ENCODE measurements around the gene RPL27A. TPM values are rescaled to one million over a fixed set of nuclear protein-coding genes. Genes with fewer than 3 reads are reported as not detected.

Gene RPL27A
- total RNA-seq, 1 experiment from 2014 or later, result 1,103 TPM

DNA sequence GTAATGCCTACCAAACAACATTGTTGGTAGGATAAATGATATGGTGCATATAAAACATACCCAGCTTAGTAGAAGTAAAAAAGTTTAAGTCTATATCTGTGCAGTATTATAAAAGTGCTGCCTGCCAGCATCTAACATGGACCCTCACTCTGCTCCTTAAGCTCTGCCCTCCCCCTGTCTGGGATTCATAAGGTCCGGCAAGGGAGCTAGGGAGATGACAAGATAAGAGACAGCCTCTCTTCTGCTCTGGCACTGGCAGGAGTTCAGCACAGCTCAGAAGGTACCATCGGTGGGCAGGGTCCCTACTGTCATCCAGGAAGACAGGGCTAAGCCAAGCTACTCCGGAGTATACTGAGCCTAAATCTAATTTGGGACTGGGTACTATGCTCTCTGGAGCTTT lies 42.9 kb upstream of the RPL27A start:
- Mint-ChIP-seq H3K4me1 (peaks cover 28% of the 10 kb centered on the region), H3K27me3 (ENCODE audit: low read depth) (no peaks in the 10 kb centered on the region; the same call in 1 of the 2 replicates), H3K4me3 (no peak overlapping the region), H3K36me3 (peaks cover 18% of the 10 kb centered on the region; the same call in 1 of the 2 replicates), H3K9me3 (peaks cover 13% of the 10 kb centered on the region), H3K27ac (no peak overlapping the region)
- TF ChIP-seq MAX (CRISPR knock-in tag; IDR thresholded peaks at IDR 0.05) (no peak), TEAD4 (CRISPR knock-in tag; IDR thresholded peaks at IDR 0.05) (no peak), CBFB (CRISPR knock-in tag; IDR thresholded peaks at IDR 0.05; ENCODE audit: low read depth) (no peak), ESRRA (CRISPR knock-in tag; IDR thresholded peaks at IDR 0.05; ENCODE audit: borderline replicate concordance) (no peak), ELF4 (CRISPR knock-in tag; IDR thresholded peaks at IDR 0.05; ENCODE audit: low read depth) (no peak), ATF6 (CRISPR knock-in tag; IDR thresholded peaks at IDR 0.05) (no peak), ZNF532 (CRISPR knock-in tag; IDR thresholded peaks at IDR 0.05; ENCODE audit: borderline replicate concordance) (no peak), ZNF121 (CRISPR knock-in tag; IDR thresholded peaks at IDR 0.05) (no peak), NFYB (CRISPR knock-in tag; conservative IDR thresholded peaks at IDR 0.05; ENCODE audit: low read depth) (no peak), USF1 (CRISPR knock-in tag; IDR thresholded peaks at IDR 0.05) (no peak), ZSCAN18 (CRISPR knock-in tag; IDR thresholded peaks at IDR 0.05) (no peak), EMX1 (CRISPR knock-in tag; IDR thresholded peaks at IDR 0.05) (no peak), MYBL2 (CRISPR knock-in tag; IDR thresholded peaks at IDR 0.05) (no peak), FOXJ3 (CRISPR knock-in tag; IDR thresholded peaks at IDR 0.05; ENCODE audit: borderline replicate concordance) (no peak), NR1H2 (CRISPR knock-in tag; IDR thresholded peaks at IDR 0.05) (no peak)
- TF ChIP-seq, protein P1, sequence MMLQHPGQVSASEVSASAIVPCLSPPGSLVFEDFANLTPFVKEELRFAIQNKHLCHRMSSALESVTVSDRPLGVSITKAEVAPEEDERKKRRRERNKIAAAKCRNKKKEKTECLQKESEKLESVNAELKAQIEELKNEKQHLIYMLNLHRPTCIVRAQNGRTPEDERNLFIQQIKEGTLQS (CRISPR knock-in tag; conservative IDR thresholded peaks at IDR 0.05), result no peak
- TF ChIP-seq, protein P2, sequence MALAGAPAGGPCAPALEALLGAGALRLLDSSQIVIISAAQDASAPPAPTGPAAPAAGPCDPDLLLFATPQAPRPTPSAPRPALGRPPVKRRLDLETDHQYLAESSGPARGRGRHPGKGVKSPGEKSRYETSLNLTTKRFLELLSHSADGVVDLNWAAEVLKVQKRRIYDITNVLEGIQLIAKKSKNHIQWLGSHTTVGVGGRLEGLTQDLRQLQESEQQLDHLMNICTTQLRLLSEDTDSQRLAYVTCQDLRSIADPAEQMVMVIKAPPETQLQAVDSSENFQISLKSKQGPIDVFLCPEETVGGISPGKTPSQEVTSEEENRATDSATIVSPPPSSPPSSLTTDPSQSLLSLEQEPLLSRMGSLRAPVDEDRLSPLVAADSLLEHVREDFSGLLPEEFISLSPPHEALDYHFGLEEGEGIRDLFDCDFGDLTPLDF (CRISPR knock-in tag; IDR thresholded peaks at IDR 0.05), result no peak
- TF ChIP-seq, protein P3, sequence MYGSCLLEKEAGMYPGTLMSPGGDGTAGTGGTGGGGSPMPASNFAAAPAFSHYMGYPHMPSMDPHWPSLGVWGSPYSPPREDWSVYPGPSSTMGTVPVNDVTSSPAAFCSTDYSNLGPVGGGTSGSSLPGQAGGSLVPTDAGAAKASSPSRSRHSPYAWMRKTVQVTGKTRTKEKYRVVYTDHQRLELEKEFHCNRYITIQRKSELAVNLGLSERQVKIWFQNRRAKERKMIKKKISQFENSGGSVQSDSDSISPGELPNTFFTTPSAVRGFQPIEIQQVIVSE (CRISPR knock-in tag; IDR thresholded peaks at IDR 0.05; ENCODE audit: borderline replicate concordance), result no peak
- TF ChIP-seq, protein P4, sequence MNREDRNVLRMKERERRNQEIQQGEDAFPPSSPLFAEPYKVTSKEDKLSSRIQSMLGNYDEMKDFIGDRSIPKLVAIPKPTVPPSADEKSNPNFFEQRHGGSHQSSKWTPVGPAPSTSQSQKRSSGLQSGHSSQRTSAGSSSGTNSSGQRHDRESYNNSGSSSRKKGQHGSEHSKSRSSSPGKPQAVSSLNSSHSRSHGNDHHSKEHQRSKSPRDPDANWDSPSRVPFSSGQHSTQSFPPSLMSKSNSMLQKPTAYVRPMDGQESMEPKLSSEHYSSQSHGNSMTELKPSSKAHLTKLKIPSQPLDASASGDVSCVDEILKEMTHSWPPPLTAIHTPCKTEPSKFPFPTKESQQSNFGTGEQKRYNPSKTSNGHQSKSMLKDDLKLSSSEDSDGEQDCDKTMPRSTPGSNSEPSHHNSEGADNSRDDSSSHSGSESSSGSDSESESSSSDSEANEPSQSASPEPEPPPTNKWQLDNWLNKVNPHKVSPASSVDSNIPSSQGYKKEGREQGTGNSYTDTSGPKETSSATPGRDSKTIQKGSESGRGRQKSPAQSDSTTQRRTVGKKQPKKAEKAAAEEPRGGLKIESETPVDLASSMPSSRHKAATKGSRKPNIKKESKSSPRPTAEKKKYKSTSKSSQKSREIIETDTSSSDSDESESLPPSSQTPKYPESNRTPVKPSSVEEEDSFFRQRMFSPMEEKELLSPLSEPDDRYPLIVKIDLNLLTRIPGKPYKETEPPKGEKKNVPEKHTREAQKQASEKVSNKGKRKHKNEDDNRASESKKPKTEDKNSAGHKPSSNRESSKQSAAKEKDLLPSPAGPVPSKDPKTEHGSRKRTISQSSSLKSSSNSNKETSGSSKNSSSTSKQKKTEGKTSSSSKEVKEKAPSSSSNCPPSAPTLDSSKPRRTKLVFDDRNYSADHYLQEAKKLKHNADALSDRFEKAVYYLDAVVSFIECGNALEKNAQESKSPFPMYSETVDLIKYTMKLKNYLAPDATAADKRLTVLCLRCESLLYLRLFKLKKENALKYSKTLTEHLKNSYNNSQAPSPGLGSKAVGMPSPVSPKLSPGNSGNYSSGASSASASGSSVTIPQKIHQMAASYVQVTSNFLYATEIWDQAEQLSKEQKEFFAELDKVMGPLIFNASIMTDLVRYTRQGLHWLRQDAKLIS (CRISPR knock-in tag; IDR thresholded peaks at IDR 0.05; ENCODE audit: borderline replicate concordance), result no peak
- ChIA-PET POLR2A (no interaction called here), CTCF (interaction anchor here (1.3 kb wide), 1 partner anchor 43 kb away, joined by 3 read pairs; the partner anchor contains the start of genes RPL27A and TRIM66)
- DNase-seq (ENCODE audit: low spot score) (no peak), ATAC-seq (no peak)
